ENCODE measurements around the gene KIF20B.

DNA sequence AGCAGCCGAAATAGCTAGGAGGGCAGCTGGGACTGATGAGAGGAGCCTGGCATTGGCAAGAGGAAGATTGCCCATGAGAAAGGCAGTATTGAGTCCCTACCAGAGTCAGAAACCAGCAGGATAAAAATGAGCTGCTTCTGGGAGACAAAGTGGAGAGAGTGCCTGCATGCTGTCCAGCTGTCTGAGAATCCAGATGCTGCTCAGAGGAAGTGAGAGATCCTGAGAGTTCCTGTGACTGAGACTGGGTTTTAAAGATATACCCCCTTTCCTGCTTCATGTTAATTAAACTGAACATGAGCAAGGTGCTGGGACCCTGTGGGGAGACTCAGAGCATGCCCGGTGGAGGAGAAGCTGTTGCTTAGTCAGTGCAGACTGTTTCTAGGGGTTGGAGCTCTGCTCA, 107.5 kb downstream of the KIF20B start:
- TF ChIP-seq EZH2 (IDR thresholded peaks at IDR 0.05) (no peak), POLR2AphosphoS5 (IDR thresholded peaks at IDR 0.05; ENCODE audit: borderline replicate concordance, low read depth, low read length) (no peak)
